ENCODE data around the gene HS6ST3.

The HS6ST3 gene

DNA sequence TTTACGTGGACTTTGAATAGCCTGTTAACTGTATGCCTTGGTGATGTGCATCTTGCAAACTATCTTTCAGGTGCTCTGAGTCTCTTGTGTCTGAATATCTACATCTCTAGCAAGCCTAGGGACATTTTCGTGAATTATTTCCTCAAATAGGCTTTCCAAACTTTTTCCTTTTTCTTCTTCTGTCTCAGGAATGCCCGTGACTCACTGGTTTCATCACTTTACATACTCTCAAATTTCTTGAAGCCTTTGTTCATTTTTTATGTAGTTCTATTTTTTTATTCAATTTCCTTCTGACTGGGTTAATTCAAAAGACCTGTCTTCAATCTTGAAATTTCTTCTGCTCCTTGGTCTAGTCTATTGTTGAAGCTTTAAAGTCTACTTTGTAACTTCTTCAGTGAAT lies 572.1 kb downstream of the HS6ST3 start:
- DNase-seq (ENCODE audit: low spot score), result no peak

DNA sequence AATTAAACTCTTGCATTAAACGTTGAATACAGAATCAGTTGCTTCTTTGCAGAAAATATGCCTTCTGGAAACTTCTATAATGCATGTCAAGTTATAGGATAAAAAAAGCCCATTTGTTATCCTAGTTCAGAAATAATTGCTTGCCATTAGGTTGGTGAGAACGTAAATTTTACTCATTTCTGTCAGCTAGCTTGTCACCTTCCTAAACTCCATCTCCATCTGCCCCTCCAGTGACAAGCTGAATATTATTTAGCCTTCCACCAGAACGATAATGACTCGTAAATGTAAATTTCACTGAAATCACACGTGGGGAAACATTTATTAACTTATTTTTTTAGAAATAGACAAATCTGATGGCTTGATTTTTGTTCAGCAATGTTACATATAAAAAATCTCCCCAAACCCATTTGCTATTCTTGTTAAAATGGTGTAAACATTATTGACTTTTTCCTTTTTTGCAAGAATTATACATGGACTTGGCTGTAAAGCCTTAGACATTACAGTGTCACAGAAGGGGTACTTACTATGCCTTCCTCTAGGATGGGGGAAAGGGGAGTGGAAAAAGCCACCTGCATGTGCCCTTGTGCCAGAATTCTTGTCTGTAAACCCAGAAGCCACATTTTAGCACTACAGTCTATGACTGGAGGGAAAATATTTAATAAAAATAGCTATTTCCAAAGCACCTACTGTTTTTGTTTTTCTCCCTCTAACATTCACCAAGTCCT lies 577.5 kb downstream of the HS6ST3 start:
- no peak for DNase-seq (ENCODE audit: low spot score)

DNA sequence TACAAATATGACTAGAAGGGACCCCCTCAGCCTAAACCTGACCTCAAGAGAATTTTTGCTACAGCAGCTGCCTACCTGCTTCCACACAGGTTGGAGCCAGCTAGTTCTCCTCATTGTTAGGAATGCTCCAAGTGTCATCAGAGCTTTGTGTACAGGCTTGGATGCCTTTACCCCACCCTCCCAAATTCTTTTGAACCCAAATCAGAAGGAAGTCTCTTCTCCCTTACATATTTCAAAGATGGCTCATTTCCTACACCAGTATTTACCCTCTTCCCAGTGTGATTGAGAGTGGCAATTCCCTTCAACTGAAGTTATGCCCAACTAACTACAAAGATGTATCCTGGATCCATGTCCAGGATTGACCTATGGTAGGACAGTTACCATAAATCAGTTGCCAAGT lies 581.2 kb downstream of the HS6ST3 start:
- DNase-seq (ENCODE audit: low spot score), result no peak

DNA sequence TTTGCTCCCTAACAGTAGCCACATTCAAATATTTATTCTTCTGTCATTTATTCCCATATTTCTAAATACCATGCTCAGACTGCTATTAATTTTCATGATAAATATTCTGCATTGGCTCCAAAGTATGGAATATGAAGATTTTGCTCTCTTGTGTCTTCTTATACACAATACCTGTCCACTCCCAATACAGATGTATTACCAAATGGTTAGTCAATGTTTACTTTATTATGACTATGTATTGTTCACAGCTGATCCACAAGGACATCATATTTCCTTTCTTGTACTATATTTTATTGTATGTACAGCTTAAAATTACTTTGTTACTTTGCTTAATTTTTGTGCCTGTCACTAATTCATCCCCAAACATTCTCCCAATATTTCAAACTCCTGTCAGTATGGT lies 582.1 kb downstream of the HS6ST3 start:
- DNase-seq (ENCODE audit: low spot score), result no peak

DNA sequence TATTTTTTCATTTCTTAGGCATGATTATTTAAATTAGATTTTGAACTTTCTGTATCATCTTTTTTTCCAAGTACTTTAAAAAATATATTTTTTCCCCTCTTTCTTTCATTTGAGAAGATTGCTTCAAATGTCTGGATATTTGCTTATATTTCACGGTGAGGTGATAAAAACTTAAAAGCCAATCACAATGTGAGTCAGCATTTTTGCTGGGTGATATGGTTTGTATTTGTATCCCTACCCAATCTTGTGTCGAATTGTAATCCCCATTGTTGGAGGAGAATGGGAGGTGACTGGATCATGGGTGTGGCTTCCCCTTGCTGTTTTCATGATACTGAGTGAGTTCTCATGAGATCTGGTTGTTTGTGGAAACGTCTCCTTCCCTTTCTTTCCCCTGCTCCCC lies 583.9 kb downstream of the HS6ST3 start:
- DNase-seq (ENCODE audit: low spot score), result no peak

DNA sequence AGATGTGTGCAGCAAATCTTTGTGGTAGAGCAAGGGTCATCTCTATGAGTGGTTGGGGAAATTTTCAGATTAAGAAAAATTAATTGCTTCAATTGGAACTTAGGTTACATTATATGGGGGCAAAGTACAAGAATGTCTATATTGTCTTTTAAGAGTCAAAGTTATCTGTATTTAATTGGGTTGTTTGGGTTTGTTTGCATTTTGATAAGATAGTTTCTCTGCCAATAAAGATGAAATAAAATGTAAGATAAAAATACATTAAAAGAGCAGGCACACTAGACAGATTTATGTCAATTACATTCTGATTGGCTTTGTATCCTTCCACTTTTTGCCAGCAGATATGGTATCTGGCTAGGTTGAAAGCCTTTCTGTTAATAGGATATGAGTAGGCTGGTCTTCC lies 587.1 kb downstream of the HS6ST3 start:
- no peak for DNase-seq (ENCODE audit: low spot score)

DNA sequence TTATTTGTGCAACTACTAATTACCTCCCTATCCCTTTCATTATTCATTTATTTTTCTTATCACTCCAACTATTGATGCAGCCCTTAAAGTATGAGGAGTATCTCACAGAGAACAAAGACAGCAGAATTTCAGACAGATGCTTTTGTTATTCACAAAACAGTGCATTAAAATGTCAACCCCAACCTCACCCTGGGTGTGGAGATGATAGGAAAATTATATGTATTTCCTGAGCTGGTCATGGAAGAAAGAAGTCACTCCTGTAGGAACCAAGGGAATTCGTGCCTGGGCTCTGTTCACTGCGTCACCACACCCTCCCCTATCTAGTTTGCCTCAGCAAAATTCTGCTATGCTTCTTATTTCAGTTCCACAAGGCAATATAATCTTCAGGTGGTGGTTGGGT lies 588.9 kb downstream of the HS6ST3 start:
- no peak for DNase-seq (ENCODE audit: low spot score)

DNA sequence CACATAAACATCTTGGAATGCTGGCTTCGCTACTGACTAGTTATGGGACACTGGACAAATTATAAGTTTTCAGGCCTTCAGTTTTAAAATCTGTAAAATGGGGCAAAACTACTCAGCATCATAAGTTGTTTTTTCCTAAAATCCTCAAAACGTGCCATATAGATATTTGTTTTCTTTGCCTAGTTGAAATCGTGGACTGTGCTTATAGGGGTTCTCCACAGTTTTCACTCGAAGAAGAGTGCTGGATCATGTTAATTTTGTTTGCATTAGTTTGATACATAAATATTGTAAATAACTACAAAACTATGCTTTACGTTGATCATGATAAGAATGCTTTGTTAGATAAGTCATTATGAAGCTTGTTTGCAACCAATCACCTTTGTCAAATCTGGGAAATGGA lies 591.0 kb downstream of the HS6ST3 start:
- no peak for DNase-seq (ENCODE audit: low spot score)

DNA sequence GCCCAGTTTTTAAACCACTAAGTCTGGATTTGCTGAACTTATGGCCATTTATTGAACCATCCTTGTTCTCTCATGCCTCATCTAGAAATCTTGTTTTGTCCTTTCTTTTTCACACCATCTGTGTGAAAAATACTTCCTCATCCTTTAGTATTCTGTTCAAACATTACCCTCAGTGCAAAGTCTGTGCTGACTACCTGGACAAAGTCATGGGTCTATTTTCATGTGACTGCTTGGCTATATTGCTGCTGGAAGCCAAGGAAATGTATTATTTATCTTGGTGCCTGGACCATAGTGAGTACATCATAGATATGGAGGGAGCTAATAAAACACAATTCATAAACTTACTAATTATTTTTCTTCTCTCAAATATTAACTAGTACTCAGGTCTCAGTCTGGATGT lies 591.9 kb downstream of the HS6ST3 start:
- DNase-seq (ENCODE audit: low spot score), result no peak

DNA sequence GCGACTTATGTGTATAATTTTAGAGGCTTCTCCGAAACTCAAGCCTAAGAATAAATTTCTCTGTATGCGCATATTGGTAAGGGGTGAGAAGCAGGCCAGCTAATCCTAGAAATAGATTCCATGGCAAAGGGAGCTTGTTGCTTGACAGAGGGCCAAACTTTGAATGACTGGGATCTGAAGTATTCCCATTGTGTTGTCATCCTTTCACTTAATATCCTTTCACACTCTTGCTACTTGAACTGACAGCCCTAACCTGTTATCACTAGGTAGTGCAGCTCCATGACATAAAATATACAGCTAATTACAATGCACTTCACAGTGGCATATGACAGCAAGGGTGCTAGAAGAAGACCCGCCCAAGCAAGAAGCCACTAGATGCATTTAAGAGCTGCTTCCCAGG lies 594.6 kb downstream of the HS6ST3 start:
- no peak for DNase-seq (ENCODE audit: low spot score)

DNA sequence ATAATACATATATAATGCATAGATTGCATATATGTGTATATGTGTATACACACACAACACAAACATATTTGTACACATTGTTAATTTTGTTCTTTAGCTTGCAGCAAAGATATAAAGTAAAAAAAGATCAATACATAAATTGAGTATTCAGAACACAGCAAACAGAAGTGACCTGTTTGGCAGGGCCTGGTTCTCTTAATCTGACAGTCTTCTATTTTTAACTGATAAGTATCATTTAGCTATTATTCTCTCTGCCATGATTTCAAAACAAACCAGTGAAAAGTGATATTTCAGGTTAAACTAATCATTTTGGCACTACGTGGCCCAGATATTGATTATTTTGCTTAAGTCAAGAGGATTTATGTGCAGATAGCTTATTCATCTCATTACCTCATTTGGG lies 595.0 kb downstream of the HS6ST3 start:
- no peak for DNase-seq (ENCODE audit: low spot score)

DNA sequence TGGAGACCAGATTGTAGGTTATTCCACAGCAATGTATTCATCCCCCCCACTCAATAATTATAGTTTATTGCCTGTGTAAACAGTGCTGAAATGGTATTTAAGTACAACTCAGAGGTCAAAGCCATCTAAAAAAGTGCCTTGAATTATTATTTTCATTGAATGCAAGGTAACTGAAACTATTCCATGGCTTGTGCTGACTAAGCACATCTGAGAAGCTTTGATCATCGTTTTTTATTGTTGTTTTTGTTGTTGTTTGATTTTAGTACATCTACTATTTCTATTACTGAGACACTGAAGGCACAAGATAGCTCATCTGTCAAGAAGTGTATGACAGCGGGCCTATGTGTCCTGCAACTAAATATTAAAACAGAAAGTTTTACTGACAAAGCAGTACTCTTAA lies 596.4 kb downstream of the HS6ST3 start:
- no peak for DNase-seq (ENCODE audit: low spot score)

DNA sequence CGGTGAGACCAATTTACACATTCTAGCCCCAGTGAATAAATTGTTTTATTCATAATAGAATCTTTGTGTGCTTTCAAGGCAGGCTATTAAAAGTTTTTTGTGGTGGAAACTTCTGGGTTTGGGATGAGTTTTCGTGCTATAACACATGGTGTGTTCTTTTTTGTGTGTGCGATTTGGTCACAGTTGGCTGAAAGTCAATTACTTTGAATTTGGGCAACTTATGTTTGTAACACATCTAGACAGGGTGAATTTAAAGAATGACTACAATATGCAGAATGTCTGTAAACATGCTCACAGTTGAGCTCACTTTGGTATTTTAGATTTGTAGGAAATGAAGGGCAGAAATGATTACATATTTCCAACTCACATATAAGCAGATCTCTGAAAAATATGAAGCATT lies 597.3 kb downstream of the HS6ST3 start:
- no peak for DNase-seq (ENCODE audit: low spot score)

DNA sequence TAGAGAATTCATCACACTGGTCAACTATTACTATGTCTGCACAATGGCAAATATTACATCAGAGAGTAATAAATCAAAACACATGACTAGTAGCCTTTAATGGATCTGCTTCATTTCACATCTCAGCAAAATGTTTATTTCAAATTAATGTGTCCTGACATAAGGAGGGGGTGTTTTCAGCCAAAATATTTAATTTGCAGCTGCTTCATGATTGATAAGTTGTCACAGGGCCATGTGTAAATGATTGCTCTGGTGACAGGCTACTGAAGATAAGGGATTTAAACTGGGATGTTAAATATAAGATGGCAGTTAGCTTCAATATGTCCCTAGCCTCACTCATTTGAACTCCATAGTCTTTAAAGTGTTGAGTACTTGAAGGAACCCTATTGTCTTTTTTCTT lies 601.1 kb downstream of the HS6ST3 start:
- no peak for DNase-seq (ENCODE audit: low spot score)

DNA sequence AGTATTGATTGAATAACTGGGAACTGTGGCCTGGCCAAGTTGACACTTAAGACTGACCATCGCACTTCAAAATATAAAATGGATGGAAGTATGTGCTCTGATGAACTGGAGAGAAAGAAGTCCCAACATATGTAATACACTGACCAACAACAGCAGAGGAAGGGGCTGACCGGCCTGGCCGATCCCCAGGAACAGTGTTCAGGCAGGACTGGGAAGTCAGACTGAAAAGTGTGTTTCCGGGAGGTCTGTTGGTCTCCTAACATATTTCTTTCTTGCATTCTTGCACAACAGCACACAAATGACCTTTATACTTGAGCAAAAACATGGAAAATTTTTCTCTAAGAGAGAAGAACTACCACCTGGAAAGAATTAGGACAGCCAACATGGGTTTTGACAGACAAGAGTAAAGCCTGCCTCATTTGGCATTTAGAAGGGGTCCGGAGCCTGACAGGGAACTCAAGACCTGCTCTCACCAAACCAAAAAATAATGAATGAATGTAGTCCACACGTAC lies 606.5 kb downstream of the HS6ST3 start:
- no peak for DNase-seq (ENCODE audit: low spot score)

DNA sequence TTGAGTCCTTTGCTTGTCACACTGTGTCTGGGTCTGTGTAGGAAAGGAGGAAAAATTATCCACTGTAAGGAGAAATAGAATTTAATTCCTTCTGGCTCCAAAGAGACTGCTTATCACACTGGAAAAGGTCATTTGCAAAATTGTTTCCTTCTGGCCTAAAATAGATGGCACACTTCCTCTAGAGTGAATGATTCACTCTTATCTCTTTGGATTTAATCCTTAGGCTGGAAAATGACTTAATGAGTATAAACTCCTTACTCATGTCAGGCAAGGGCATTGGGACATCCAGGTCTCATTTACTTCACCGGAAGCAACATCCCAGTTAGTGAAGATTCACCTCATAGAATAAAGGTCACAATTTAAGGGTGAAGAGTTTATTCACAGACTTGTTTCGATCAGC lies 610.8 kb downstream of the HS6ST3 start:
- no peak for DNase-seq (ENCODE audit: low spot score)

DNA sequence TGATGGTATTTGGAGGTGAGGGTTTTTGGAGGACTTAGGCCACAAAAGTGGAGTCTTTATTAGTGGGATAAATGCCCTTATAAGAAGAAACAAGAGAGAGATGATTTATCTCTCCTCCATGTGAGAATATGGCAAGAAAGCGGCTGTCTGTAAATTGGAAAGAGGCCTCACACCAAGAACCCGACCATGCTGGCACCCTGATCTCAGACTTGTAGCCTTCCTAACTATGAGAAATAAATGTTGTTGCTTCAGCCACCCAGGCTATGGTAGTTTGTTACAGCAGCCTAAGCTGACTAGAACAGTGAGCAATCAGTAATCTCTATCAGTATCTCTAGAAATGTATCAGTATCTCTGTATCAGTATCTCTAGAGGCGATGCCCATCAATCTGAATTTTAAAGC lies 617.2 kb downstream of the HS6ST3 start:
- DNase-seq (ENCODE audit: low spot score), result no peak

DNA sequence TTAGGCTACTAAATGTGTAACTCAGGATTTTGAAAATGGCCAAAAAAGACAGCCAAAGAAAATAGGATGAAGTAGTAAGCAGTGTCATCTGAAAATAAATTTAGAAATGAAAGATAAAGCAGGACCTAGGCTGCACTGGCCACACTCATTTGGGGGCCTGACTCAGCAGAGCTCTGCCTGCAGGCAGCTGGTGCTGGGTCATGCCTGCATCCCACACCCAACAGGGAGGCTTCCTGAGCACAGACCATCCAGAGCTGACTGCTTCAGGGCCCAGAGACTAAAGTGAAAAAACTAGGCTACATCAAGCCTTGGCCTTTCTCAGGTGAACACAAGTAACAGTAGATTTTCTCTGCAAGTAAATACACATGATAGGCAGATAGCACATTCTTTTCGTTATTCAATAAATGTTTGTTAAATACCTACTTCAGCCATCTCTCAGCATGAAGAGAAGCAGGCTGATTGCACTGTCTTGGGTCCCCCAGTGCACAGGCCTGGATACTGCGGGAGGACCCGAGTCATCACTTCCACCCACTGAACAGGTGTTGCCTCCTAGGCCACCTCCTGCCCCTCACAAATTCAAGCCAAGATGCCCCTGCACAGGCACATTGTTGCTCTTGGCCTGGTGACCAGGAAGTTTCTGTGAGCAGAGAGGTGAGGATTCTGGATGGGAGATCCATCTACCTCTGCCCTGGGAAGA lies 620.4 kb downstream of the HS6ST3 start:
- no peak for DNase-seq (ENCODE audit: low spot score)

DNA sequence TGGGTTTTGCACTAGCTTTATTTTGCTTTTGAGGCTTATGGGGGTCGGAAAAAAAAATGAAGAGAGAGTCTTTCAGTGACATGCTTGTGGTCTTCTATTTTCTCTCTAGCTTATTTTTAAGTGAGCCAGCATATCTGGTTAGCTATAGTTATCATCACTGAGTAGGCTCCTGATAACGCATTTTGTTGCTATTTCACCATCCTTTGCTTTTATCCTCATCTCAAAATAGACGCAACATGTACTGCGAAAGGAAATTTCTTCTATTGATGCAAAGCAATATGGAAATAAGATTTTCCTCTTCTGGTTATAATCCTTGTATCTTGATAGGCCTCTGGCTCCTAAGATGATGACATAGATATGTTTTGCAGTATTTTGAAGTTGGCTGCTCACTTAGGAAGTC lies 630.5 kb downstream of the HS6ST3 start:
- DNase-seq (ENCODE audit: low spot score), result no peak

DNA sequence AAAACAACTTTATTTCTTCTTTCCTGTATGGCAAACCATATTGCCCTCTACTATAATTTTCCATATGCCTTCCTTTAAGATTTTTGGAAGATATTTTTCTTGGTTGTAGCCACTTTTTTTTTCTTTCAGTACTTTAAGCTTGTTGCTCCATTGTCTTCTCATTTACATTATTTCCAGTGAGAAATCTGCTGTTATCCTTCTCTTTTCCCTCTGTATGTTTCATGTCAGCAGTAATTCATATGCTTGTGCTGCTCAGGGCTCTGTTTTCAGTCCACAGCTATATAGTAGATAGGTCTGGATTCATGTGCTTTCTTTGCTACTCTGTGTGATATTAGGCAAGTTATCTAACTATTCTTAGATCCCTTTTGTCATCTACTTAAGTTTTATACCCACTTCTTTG lies 636.7 kb downstream of the HS6ST3 start:
- DNase-seq (ENCODE audit: low spot score), result no peak

DNA sequence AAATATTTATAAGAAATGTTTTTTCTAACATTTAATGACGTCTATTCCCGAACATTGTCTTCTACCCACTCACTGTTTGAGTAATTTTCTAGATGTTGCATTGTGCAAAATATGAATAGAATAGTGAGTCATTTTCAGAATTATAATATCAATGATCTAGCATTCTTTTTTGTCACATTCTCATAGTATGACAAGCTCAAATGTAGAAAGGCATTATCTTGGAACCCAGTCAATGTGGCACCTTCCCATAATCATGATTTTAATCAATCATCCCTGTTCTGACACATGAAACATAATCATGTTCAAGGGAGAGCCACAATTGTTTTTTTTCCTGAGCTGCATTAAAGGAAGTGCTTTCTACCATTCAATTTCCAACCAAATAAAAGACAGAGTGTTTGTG lies 638.6 kb downstream of the HS6ST3 start:
- no peak for DNase-seq (ENCODE audit: low spot score)

DNA sequence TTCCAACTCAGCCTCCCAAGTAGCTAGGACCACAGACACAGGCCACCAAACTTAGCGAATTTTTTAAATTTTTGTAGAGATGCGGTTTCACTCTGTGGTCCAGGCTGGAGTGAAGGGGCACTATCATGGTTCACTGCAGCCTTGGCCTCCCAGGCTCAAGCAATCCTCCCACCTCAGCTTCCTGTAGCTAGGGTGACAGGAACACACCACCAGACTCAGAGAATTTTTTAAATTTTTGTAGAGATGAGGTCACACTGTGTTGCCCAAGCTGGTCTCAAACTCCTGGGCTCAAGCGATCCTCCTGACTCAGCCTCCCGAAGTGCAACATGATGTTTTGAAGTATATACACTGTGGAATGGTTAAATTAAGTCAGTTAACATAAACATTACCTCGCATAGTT lies 640.8 kb downstream of the HS6ST3 start:
- DNase-seq (ENCODE audit: low spot score), result no peak

DNA sequence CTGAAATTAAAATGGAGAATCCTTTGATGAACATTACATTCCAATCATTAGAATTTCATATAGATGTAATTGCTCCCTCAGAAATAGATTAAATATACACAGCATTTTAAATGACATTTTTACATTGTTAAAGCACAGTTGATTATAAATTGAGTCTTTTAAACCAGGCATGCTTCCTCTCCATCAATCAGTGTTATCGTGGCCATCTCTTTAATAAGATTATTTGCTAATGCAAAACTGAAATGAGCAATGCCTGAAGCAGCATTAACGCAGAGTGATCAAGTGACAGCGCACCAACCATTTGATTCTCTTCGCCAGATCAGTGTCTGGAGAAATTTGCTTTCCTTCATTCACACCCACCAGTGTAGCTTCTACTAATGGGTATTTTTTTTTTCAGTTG lies 644.6 kb downstream of the HS6ST3 start:
- DNase-seq (ENCODE audit: low spot score), result no peak

DNA sequence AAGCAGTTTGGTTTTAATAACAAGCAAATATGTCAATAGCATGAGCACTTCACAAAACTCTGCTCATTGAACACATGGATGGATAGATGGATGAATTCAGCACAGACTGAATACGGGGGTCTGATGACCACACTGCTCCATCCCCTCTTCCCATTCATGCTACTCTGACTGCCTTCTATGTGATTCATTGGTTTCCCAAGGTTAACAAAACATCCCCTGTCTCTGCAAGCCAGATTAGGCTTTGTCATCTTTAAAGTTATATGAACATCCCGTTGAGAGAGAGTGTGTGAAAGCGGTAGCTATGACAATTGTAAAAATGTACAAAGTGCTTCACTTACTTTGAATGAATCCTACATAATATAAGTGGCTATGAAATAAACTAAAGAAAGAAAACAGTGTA lies 651.9 kb downstream of the HS6ST3 start:
- no peak for DNase-seq (ENCODE audit: low spot score)

Data from hematopoietic multipotent progenitor cell treated with erythropoietin and hydrocortisone succinate and interleukin-3 and kit ligand, for 17 days (in vitro differentiated cells).